ENCODE data around the gene HTN1.
"Not testable (repeated sequence)": the region's sequence is repeated elsewhere in the genome, so short reads cannot be mapped to it uniquely, and the experiment has no call there.

HTN1 gene

DNA sequence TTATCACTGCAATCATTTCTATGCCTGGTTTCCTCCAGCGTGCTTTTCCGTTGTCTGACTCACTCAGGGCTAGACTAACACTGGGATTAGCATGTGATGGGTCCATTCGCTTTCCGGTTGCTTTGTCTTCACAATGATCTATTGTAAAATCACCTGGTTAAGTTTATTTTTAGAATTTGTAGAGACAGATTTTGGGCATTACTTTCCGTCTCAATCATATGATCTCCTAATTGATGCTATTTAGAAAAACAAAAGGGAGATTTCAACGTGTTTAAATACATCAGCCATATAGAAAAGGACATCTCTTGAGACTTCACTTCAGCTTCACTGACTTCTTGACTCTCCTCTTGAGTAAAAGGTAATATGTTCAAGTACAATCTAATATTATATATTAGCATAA is at the start of gene HTN1:
Gene HTN1, plus strand, starts transcription at position 301 of the 400 bp plus-strand sequence. CDS start 2,639 bp downstream, outside the sequence.
- FAIRE-seq; DNase-seq (ENCODE audit: insufficient read length, low spot score): not testable (repeated sequence)

DNA sequence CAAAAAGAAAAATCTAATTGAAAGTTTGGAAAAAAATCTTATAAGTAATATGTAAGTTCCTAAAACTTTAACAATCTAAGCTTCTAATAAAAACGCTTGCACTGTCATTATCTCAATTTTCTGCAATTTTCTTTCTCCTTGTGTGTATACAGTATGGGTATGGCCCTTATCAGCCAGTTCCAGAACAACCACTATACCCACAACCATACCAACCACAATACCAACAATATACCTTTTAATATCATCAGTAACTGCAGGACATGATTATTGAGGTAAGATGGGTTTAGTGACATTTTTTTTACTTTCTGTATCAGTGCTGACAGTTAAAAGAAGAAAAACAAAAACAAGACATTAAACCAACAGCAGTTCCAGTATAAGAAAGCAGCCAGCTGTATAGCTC is 49.5 kb upstream of the HTN1 start:
- DNase-seq (ENCODE audit: insufficient read length, low spot score): no peak
- TF ChIP-seq, protein P1, sequence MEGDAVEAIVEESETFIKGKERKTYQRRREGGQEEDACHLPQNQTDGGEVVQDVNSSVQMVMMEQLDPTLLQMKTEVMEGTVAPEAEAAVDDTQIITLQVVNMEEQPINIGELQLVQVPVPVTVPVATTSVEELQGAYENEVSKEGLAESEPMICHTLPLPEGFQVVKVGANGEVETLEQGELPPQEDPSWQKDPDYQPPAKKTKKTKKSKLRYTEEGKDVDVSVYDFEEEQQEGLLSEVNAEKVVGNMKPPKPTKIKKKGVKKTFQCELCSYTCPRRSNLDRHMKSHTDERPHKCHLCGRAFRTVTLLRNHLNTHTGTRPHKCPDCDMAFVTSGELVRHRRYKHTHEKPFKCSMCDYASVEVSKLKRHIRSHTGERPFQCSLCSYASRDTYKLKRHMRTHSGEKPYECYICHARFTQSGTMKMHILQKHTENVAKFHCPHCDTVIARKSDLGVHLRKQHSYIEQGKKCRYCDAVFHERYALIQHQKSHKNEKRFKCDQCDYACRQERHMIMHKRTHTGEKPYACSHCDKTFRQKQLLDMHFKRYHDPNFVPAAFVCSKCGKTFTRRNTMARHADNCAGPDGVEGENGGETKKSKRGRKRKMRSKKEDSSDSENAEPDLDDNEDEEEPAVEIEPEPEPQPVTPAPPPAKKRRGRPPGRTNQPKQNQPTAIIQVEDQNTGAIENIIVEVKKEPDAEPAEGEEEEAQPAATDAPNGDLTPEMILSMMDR (IDR thresholded peaks at IDR 0.05; ENCODE audit: insufficient read depth, missing control alignments): no peak
- no peak for FAIRE-seq

GRCh38 chr4:70002507-70002906 is 47.7 kb upstream of the HTN1 start:
- TF ChIP-seq, protein P1 (IDR thresholded peaks at IDR 0.05; ENCODE audit: insufficient read depth, missing control alignments): no peak
- no peak for DNase-seq (ENCODE audit: insufficient read length, low spot score)
- no peak for FAIRE-seq

DNA sequence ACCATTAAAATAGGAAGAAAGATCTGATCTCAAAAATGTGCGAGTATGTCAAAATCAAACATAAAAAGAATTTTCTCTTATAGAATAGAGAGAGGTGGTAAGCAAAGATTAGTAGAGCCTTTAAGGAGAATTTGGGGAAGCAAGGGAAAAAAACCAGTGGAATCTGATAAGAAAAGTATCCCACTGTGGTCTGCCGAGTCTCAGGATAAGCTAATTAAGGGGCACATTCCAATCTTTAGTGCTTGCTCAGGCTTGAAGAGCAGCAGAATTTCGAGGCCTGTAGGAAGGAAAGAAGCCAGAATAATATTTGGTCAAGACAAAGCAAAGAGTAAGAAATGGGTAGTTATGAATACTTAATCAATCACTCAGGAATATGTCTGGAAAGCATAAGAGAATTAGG is 41.5 kb upstream of the HTN1 start:
- no peak for FAIRE-seq
- no peak for DNase-seq (ENCODE audit: insufficient read length, low spot score)
- TF ChIP-seq, protein P1 (IDR thresholded peaks at IDR 0.05; ENCODE audit: insufficient read depth, missing control alignments): no peak

DNA sequence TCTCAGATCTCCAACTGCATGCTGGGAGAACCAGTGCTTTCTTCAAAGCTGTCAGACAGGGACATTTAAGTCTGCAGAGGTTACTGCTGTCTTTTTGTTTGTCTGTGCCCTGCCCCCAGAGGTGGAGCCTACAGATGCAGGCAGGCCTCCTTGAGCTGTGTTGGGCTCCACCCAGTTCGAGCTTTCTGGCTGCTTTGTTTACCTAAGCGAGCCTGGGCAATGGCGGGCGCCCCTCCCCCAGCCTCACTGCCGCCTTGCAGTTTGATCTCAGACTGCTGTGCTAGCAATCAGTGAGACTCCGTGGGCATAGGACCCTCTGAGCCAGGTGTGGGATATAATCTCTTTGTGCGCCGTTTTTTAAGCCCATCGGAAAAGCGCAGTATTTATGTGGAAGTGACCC is 31.2 kb upstream of the HTN1 start:
- not testable (repeated sequence) for FAIRE-seq; DNase-seq (ENCODE audit: insufficient read length, low spot score)

DNA sequence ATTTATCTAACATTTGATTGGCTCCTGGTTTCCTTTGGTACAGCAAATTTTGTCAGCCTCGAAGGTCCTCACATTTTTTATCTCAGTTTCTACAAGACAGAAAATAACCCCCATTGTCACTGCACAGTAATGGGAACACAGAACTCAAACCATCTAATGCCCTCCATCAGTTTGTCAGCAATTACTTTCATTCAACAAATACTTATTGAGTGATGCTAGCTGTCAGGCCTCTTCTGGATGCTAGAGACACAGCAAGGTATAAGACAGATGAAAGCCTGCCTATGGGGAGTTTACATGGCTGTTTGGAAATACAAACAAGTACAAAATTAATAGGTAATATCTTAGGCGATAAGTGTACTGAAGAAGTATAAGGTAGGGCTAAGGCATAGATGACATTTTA is 27.0 kb upstream of the HTN1 start:
- no peak for DNase-seq (ENCODE audit: insufficient read length, low spot score)
- FAIRE-seq: no peak
- TF ChIP-seq, protein P1 (IDR thresholded peaks at IDR 0.05; ENCODE audit: insufficient read depth, missing control alignments): no peak

DNA sequence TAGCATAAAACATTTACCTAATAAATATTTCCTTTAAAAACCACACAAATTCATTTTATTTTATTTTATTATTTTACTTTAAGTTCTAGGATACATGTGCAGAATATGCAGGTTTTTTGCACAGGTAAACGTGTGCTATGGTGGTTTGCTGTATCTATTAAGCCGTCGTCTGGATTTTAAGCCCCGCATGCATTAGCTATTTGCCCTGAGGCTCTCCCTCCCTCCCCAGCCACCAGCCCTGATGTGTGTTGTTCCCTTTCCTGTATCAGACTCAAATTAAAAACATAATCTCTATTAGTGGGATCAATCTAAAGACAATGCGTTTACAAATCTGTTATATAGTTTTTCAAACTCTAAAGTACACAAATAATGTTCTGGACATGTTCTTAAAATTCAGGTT is 23.2 kb upstream of the HTN1 start:
- FAIRE-seq (no peak), DNase-seq (ENCODE audit: insufficient read length, low spot score) (no peak)
- TF ChIP-seq, protein P1 (IDR thresholded peaks at IDR 0.05; ENCODE audit: insufficient read depth, missing control alignments): no peak

GRCh38 chr4:70028159-70028558 is 22.1 kb upstream of the HTN1 start, which contains the start of gene HTN3:
TSS of gene HTN3 (plus strand) at chr4:70028459. CDS start at chr4:70030741, 2,282 bp downstream.
- not testable (repeated sequence) for FAIRE-seq; DNase-seq (ENCODE audit: insufficient read length, low spot score)

GRCh38 chr4:70037559-70037958 is 12.7 kb upstream of the HTN1 start:
- FAIRE-seq; DNase-seq (ENCODE audit: insufficient read length, low spot score): not testable (repeated sequence)

GRCh38 chr4:70039928-70040327 is 10.3 kb upstream of the HTN1 start:
- FAIRE-seq; DNase-seq (ENCODE audit: insufficient read length, low spot score): not testable (repeated sequence)

All from D721Med (cell line).